Suppressor macrophage treated with lipopolysaccharide for 1 hour (primary cell): ENCODE data around the gene SDK1.

Experiments used
- DNase-seq, 3 donors: peaks; one replicate each; pipeline ENCODE4 v3.0.0-alpha.2; 2020 to 2022

Gene SDK1

DNA sequence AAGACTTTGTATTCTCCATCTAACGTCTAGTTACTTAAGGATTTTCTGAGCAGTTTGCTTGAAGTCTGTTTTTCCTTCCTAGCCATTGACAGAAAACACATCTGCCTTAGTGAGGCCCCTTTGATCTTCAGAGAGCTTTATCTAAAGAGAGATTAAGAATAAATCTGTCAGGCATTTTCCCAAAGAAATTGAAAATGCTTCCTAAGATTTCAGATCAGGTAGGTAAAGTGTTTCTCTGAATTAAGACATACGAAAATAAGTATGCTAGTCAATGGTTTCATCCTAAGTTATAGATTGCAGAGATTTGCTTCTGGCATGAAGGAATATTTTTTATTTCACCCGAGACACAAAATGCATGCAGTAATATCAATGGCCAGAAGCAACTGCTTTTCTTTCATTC lies 168.6 kb downstream of the SDK1 start:
- no peak for DNase-seq

DNA sequence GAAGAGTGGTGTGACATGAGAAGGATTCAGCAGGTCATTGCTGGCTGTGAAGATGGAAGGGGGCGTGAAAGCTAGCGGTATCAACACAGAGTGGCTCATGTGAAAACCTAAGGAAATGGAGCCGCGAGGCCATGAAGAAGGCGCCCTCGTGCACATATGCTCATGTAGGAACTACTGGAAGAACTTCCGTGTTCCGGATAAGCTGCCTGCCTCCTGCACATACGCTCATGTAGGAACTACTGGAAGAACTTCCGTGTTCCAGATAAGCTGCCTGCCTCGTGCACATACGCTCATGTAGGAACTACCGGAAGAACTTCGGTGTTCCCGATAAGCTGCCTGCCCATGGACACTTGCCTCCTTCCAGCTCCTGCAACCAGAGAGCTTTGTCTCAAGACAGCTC lies 179.1 kb downstream of the SDK1 start:
- no peak for DNase-seq

DNA sequence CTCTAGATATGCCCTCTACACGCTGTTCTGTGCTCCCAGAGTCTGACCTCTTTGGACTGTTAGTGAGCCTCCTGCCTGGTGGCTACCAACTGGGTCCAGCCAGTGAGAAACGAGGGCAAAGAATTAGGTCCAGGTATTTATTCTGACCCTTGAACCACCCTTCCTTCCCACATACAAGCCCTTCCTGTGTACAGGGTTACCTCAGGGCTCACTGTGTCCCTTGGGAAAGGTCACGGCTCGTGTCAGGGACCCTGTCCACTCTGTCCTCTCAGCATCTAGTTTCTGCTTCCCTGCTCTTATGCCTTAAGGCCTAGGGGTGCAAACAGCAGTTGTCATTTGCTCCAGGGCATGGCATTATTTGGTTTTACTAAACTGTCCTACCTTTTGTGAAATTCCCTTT lies 180.4 kb downstream of the SDK1 start:
- DNase-seq: no peak

DNA sequence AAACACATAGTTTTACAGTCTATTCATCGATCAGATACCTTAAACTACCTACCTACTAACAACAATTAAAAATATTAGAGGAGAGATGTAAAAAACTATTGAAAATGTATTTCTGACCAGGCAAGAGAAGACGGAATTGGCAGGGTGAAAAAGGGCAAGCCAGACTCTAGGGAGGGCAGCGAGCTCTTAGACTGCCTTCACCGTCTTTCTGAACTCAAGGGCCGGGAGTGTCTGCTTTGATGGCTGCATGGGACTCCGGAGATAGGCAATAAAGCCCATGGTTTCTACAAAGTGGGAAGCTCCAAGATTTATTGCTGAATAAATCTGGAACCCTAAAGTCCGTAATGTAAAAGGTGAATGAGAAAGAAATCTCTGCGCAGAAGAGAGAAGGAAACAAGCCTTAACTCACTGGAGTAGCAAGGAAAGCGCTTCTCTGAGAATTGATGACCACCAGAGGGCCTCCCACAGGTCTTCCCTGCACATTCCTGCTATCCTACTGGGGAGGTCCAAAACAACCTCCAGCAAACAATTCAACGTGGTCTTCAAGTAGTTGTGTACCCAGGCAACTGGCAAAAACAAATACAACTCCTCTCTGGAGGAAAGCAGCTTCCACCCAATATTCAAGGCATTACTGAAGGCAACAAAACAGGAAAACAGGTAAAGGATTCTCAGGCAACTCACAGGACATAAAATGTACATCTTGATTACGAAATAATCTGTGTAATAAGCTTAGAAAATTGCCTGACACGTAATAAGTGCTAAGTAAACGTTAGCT lies 181.3 kb downstream of the SDK1 start:
- peak in 2 of 3 donors; percentile 1 to 2 for DNase-seq

DNA sequence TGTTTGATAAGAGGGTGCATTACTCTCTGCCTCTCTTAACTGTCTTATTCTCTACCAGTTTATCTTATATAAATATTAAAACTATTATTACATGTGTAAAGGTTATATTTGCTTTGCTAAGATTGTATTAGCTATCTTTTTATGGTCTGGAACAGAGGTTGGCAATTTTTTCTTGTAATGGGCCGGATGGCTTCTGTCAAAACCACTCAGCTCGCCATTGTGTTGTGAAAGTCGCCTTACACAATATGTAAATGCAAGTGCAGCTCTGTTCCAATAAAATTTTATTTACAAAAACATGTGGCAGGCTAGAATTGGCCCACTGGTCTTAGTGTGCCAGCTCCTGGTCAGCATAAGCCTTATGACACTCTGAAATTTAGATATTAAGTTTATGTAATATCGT lies 185.8 kb downstream of the SDK1 start:
- DNase-seq: no peak

DNA sequence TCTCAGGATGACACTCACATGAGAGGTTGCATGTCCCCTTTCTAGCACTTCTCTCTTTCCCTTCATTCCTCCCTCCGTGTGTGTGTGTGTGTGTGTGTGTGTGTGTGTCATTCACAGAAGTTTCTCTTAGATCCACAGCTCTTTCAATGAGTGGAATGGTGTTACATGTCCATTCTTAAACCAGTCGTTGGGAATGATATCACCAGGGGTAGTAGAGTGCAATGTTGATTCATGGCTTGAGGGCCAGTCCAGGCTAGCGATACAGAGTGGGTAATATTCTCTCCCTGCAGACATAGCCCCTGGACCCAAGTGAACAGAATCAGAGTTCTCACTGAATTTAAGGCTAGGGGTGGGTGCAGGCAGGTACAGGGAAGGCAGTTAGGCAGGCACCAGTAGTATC lies 187.8 kb downstream of the SDK1 start:
- DNase-seq: no peak

DNA sequence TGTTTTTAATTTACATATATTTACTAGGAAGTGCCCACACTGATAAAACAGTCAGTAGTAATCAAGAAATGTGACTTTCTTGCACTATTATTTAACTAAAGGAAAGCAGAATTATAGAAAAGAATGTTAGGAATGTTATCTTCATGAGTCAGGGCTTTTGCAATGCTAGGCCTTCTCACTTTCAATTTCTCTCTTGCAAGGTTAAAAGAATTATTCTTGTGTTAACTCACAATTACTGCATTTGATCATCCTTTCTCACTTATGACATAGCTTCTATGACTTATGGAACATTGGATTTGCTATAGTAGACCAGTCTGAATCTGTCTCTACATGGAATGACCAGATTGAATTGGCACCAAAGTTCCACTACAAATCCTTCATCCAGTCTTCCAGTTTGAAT lies 192.4 kb downstream of the SDK1 start:
- DNase-seq: no peak

DNA sequence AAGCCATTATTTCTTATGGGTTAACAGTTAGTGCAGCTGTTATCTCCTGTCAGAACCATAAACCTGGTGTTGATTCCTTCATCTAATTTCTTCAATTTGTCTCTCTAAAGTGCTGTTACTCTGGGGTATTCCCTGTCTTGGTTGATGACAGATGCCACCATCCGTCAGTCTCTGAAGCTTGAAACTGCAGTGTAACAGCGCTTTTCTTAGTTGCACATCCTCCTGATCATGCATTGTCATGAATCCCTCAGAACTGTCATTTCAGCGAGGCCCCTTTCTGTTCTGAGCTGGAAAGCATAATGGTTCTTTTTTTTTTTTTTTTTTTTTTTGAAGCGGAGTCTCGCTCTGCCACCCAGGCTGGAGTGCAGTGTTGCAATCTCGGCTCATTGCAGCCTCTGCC lies 193.9 kb downstream of the SDK1 start:
- DNase-seq: no peak

DNA sequence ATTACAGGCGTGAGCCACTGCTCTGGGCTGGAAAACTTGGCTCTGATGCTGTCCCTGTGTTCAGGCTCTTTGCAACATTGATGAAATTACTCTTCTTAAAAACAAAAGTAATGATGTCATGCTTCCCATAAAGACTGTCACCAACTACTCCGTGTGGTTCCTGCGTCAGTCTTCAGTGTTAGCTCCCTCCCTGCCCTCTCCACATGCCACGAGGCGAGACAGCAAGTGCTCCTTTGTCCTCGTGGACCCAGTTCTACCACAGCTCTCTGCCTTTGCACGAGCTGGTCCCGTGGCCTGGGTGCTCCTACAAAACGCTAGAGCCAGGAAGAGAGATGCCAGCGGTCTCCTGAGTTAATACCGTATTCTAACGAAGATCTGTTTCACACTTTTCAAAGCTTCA lies 194.5 kb downstream of the SDK1 start:
- no peak for DNase-seq

DNA sequence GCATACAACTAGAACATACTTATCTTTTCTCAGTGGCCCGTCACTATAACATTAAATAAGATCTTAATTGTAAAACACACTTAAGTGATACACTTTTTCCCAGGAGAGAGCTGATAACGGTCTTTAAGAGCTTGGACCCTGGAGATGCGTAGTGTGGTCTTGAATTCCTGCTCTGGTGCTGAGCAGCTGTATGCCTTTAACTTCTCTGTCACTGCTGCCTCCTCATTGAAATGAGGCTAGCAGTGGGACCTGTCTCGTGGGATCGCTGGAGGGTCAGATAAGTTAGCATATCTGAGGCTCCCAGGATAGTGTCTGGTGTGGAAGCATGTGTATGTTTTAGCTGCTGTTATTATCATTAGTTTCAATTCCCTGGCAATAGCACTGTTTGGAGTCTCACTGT lies 194.9 kb downstream of the SDK1 start:
- no peak for DNase-seq

DNA sequence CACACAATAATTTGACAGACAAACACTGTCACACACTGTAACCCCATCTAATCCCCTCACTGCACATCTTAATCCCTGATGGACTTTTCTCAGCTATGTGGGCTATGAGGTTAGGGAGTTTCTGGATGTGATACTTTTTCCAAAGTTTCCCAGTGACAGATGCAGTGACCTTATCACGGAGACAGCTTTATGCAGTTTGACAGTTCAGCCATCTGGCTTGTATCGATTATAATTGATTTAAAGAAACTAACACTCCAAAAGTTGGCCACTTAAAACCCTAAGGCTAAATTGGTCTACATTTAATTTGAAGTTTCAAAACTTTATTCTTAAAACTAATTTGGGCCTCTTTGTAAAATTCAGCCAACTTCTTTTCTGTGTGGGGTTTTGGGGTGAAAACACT lies 196.7 kb downstream of the SDK1 start:
- no peak for DNase-seq

DNA sequence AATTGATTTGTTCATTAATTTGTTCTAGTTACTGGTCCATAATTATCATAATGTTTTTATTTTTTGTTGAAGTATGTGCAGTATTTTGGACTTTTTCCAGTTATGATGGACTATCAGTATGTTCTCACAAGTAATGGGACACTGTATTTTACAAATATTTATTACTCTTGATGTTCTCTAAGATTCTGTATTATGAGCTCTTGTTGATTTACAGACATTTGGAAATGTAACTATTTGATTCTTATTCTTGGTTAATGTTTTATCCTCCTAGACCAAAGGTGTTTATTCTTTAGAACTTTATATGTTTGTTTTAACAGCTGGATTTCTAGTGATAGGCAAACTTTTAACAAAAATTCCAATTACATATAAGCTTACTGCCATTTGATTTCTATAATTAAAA lies 200.6 kb downstream of the SDK1 start:
- DNase-seq: no peak

DNA sequence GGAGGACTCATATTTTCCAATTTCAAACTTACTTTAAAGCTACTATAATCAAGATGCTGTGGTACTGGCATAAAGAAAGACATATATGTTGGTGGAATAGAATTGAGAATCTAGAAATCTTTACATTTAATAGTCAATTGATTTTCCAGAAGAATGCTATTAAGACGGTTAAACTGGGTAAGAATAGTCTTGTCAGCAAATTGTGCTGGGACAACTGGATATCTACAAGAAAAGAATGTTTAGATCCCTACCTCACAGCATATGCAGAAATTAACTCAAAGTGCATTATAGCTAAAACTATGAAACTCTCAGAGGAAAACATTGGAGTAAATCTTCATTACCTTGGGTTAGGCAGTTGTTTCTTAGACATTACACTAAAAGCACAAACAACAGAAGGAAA lies 203.3 kb downstream of the SDK1 start:
- DNase-seq: no peak

DNA sequence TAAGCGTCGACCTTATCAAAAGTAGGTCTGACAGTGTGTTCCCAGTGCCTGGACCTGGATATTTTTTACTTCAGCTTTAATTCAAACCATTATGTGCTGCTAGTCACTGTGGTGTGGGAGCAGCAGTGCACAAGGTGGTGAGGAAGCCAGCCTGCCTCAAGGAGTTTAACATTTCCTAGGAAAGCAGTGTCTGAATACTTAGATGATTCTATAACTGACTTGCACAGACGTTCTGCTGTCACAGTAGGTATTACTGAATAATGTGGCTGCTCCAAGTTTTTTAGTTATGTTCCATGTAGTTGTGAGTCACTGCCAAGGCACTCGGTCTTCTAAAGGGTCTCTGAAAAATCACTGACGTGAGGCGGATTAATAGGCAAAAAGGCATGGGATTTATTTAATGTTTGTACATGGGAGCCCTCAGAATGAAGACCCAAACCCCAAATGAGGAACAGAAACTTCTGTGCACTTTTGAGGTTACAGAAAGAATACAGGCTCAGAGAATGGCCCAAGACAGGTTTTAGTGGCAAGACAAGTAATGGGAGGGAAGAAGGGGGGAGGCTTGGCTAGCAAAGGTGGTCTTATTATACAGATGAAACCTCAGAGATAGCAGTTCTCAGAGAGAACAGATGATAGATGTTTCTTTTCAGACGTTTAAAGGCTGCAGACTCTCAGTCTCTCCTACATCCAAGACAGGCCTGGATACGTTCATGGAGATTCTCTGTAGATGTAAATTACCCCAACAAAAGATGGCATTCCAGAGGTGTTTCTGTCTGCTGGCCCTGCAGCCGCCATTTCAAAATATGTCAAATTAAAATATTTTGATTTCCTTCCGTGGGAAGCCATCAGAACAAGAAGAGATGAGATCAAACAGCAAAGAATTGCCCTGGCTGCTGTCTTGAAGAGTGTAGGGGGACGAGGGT lies 209.3 kb downstream of the SDK1 start:
- DNase-seq: no peak

DNA sequence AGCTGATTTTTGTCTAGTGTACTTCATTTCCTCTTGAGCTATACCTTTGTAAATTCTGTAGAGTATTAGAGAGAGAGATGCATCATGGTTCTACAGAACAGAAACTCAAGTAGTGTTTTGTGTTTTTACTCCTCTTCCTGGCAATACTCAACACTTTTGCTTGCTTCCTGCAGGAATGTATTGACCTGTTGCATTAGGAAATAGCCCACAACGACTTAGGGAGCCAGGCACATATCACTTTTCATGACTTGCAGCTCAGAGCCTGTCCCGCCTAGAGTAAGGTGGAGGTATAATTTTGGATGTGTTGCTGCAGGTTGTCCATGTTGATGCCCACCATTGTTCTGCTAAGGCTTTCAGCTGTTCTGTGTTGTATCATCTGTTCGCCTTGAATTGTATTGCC lies 216.3 kb downstream of the SDK1 start:
- no peak for DNase-seq

DNA sequence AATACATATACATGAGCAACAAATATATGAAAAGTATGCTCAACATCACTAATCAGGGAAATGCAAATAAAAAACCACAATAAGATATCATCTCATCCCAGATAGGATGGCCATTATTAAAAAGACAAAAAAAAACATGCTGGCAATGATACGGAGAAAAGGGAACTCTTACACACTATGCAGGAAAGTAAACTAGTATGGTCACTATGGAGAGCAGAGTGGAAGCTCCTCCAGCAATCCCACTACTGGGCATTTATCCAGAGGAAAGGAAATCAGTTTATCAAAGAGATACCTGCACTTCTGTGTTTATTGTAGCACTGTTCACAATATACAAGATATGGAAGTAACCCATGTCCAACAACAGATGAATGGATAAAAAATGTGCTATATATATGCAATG lies 217.5 kb downstream of the SDK1 start:
- no peak for DNase-seq

DNA sequence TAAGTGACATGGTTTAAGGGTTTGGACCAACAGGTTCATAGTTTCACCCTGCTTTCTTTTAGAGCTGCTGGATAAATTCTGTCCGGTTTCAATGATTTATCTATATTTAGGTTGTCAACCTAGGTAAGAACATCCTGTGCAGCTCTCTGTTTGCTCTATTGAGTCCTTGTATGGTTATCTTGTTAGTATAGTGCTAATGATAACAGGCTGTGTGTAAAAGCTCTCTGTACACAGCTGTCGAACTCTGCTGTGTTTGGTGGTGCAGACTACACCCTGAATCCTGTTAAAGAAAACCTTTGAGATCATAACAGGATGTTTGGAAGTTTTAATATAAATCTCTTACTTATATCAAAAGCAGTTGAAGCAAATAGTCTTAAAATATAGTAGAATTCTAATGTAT lies 219.2 kb downstream of the SDK1 start:
- no peak for DNase-seq

DNA sequence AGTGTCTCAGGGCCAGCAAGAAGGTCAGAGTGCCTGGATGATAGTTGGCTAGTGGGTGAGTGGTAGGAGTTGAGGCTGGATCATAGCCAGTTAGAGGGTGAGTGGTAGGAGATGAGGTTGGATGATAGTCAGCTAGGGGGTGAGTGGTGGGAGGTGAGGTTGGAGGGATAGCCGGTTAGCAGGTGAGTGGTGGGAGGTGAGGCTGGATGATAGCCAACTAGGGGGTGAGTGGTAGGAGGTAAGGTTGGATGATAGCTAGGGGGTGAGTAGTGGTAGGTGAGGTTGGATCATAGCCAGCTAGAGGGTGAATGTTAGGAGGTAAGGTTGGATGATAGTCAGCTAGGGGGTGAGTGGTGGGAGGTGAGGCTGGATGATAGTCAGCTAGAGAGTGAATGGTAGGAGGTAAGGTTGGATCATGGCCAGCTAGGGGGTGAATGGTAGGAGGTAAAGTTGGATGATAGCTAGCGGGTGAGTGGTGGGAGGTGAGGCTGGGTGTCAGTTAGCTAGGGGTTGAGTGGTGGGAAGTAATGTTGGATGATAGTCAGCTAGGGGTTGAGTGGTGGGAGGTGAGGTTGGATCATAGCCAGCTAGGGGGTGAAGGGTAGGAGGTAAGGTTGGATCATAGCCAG lies 226.6 kb downstream of the SDK1 start:
- no peak for DNase-seq

DNA sequence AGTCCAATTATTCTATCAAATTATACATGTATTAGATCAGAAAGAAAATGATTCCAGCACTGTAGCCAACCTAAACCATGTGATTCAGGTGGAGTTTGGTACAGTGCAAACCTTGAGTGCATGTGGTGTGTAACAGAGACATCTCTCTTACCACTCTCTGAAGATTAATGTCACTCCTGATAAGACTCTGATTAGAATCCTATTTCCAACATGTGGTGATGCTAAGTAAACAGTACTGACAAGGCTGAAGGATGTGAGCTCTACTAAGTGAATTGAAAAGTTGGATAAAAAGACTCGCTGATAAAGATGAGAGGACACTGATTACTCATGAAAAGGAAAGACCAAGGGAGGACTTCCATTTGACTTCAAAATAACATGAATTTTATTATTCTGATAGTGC lies 232.0 kb downstream of the SDK1 start:
- DNase-seq: no peak

DNA sequence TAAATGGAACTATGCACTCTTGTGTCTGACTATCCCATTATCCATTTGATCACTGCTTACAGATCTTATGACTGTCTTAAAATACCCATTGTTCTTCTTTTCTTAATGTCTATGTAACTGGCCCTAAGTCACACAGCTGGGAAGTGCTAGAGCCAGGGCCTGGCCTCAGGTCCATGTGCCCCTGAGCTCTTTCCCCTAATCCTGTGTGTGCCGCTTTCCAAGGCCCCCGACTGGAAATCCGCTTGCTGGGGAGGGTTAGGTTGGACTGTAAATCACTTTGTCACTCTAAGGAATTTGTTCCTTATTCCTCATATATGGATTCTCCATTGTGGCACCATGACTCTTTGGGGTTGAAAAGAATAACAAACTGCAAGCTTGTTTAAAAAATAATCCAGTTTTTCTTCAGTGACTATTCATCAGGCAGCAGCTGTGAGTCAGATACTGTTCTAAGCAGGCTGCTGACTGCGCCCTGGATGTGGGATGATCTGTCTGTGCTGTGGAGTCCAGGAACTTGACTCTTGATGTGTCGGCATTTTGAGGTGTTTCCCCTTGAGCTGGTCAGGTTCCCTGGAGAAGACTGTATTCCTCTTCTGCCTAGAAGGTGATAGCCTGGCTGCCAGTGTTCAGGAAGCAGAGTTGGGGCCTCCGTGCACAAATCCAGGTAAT lies 236.3 kb downstream of the SDK1 start:
- peak in 1 of 3 donors; percentile 0 for DNase-seq

DNA sequence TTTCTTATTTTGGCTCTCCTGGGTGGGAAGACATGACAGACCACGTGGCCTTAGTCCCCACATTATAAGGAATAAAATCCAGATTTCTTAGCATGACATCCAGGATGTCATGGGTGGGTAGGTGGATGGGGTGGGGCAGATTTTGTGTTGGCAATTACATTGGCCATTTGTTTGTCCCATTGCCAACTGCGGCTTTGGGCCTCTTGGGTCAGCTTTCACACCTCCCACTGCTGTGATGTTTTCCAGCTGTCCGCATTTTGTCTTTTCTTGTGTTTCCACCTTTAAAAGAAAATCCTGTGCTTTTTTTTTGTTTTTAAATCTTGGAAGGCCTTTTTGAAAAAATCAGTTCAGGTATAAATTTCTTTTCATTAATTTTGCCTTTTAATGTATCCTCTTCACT lies 237.0 kb downstream of the SDK1 start:
- DNase-seq: no peak

DNA sequence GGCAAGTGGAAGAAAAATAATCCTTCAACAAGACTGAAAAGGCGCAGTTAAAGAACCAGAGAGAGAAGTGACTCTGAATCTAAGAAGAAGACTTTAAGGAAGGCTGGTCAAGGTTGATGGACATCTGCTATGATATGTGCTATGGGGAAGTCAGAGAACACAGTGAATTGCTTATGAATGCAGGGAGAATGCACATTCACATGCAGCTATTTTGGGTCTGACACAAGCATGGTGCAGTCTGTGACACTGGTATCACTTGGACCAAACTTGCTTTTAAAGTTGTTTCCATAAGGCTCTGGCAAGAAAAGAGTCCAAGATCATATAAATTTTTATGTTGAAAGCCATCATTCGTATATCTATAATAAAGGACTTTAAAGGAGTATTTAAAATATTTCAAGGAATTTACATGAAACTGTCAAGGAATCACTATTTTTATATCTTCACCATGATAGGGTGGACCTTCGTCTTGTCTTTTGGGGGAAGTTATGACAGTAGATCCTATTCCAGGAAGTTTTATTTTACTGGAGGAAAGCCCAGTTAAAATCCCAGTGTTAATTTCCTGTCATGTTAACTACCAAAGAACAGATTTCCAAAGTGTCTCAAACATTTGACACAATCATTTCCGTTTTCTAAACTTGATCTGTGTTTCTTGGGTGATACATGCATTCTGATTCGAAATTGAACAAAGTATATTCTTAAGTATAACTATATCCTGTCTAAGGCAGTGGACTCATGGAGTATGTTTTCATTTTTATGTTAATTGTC lies 239.6 kb downstream of the SDK1 start:
- no peak for DNase-seq

DNA sequence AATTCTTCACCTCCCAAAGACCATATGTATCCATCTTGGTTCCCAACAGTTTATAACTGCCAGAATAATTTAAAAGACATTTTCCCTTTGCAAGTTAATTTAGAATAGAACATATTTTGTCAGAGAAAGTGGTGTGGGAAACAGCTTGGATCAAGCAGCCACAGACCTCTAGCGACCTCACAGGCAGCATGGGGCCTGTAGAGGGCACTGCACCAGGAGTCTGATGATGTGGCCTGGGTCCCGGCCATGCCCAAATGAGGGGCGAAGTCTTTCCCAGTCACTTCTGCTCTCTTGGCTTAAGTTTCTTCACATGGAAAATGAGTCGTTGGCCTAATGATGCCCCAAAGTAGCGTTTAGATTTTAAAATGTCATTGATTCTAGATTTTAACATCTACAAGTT lies 243.2 kb downstream of the SDK1 start:
- DNase-seq: no peak
